A549 (cell line): Measurements from ENCODE around the gene SNX2. TPM values are rescaled to one million over a fixed set of nuclear protein-coding genes. Genes with fewer than 3 reads are reported as not detected.

ENCODE experiments used
- ATAC-seq, 2 experiments: fragments of 200-7000 bp in 1 of 2; fragments of >200 bp in 1 of 2; cut with Nextera tagmentation in 1 of 2; cut with Tn5 transposase in 1 of 2; 3 replicates each; pipeline versions ENCODE4 v1.8.0 to v1.9.1; 2018 to 2020; ENCODE audit warnings: mild to moderate bottlenecking in 1 of 2, moderate library complexity in 1 of 2
- CTCF ChIA-PET: fragments of 300-600 bp; sonication (Branson Sonifier 250); formaldehyde crosslinking; extraction: SDS; loops from one replicate; lab custom pipeline; 2021; ENCODE audit warnings: antibody characterized with exemption, inconsistent platforms; lab: Yijun Ruan, JAX
- POLR2A ChIA-PET: fragments of 350-600 bp; formaldehyde crosslinking; extraction: SDS; loops from one replicate; lab custom pipeline; 2021; ENCODE audit warnings: antibody characterized with exemption, inconsistent platforms; lab: Yijun Ruan, JAX
- DNase-seq, 2 experiments: peaks; one replicate each; pipeline versions ENCODE4 v3.0.0 to v3.0.0-alpha.2; 2011 to 2016; ENCODE audit warnings: low read depth in 1 of 2, low spot score in 1 of 2
- FAIRE-seq: peaks from 2 replicates; lab custom pipeline; 2011; peaks lifted over from hg19 to GRCh38; lab: Jason Lieb, UNC
- H3K27ac ChIP-seq, 2 experiments: fragments of >200 bp; sonication (Bioruptor Twin); formaldehyde crosslinking; 3 replicates each; pipeline ENCODE4 v1.5.1; 2016 to 2017
- H3K4me1 ChIP-seq: fragments of >200 bp; sonication (Bioruptor Twin); formaldehyde crosslinking; 3 replicates; pipeline ENCODE4 v1.6.1; 2016
- H3K4me2 ChIP-seq: fragments of >200 bp; sonication (Bioruptor Twin); formaldehyde crosslinking; 3 replicates; pipeline ENCODE4 v1.6.1; 2016
- H3K4me3 ChIP-seq: fragments of >200 bp; sonication (Bioruptor Twin); formaldehyde crosslinking; 3 replicates; pipeline ENCODE4 v1.5.1; 2016
- H3K9me3 ChIP-seq: fragments of >200 bp; sonication (Bioruptor Twin); formaldehyde crosslinking; 3 replicates; pipeline ENCODE4 v1.6.1; 2016
- BHLHE40 ChIP-seq: IDR thresholded peaks from 2 replicates; pipeline ENCODE4 v1.6.1; 2012; ENCODE audit warnings: low read depth, low read length, inconsistent platforms
- CBX2 ChIP-seq: fragments of 200-600 bp; sonication (generic); IDR thresholded peaks from 2 replicates; pipeline ENCODE4 v1.6.1; 2016; ENCODE audit warnings: low read depth, mild to moderate bottlenecking, borderline replicate concordance
- CHD4 ChIP-seq: fragments of 200-600 bp; sonication (generic); IDR thresholded peaks from 2 replicates; pipeline ENCODE4 v1.6.1; 2016; ENCODE audit warnings: antibody characterized with exemption, mild to moderate bottlenecking, borderline replicate concordance
- EHMT2 ChIP-seq: fragments of 200-600 bp; sonication (generic); IDR thresholded peaks from 2 replicates; pipeline ENCODE4 v1.6.1; 2016; ENCODE audit warnings: antibody characterized with exemption, low read depth, mild to moderate bottlenecking, moderate library complexity
- FOSB ChIP-seq: fragments of 250-450 bp; sonication (Bioruptor Pico); IDR thresholded peaks from 2 replicates; pipeline ENCODE4 v1.5.0; 2020; ENCODE audit warnings: mild to moderate bottlenecking, moderate library complexity
- FOSL2 ChIP-seq, 2 experiments: fragments of 450-650 bp in 1 of 2; fragments of >200 bp in 1 of 2; sonication (Bioruptor Twin) in 1 of 2; formaldehyde crosslinking; IDR thresholded peaks; 2 replicates each; pipeline versions ENCODE4 v1.5.0 to v1.6.1; 2016 to 2020; ENCODE audit warnings: mild to moderate bottlenecking in 1 of 2, moderate library complexity in 1 of 2
- GATA3 ChIP-seq: IDR thresholded peaks from 2 replicates; pipeline ENCODE4 v1.6.1; 2012; ENCODE audit warnings: borderline replicate concordance
- HOXA7 ChIP-seq: fragments of 250-450 bp; sonication (Bioruptor Pico); IDR thresholded peaks from 2 replicates; pipeline ENCODE4 v1.5.0; 2020; ENCODE audit warnings: mild to moderate bottlenecking, moderate library complexity
- JUN ChIP-seq, 2 experiments: fragments of >200 bp; sonication (Bioruptor Twin); formaldehyde crosslinking; IDR thresholded peaks; 2 replicates in 1 of 2; 3 replicates in 1 of 2; pipeline ENCODE4 v1.6.1; 2016 to 2017
- JUNB ChIP-seq: fragments of >200 bp; sonication (Bioruptor Twin); formaldehyde crosslinking; IDR thresholded peaks from 2 replicates; pipeline ENCODE4 v1.6.1; 2016
- KDM1A ChIP-seq: fragments of 200-600 bp; sonication (generic); IDR thresholded peaks from 2 replicates; pipeline ENCODE4 v1.6.1; 2016; ENCODE audit warnings: low read depth, mild to moderate bottlenecking
- MYC ChIP-seq: IDR thresholded peaks from 2 replicates; pipeline ENCODE4 v1.6.1; 2012; ENCODE audit warnings: mild to moderate bottlenecking, inconsistent platforms, low read length, improper control_type of control experiment, borderline replicate concordance
- NPAS2 ChIP-seq: fragments of 250-450 bp; sonication (Bioruptor Pico); IDR thresholded peaks from 2 replicates; pipeline ENCODE4 v1.8.0; 2022; ENCODE audit warnings: mild to moderate bottlenecking, moderate library complexity, borderline replicate concordance
- PBX3 ChIP-seq: IDR thresholded peaks from 2 replicates; pipeline ENCODE4 v1.6.1; 2012
- PHF8 ChIP-seq: fragments of 200-600 bp; sonication (generic); IDR thresholded peaks from 2 replicates; pipeline ENCODE4 v1.6.1; 2016; ENCODE audit warnings: low read depth, mild to moderate bottlenecking, antibody characterized with exemption, moderate library complexity, borderline replicate concordance
- POLR2AphosphoS2 ChIP-seq: conservative IDR thresholded peaks from 2 replicates; pipeline ENCODE4 v1.6.1; 2012; ENCODE audit warnings: low read length, improper control_type of control experiment, inconsistent platforms
- RAD21 ChIP-seq, 2 experiments: fragments of >200 bp in 1 of 2; sonication (Bioruptor Twin) in 1 of 2; formaldehyde crosslinking in 1 of 2; IDR thresholded peaks in 1 of 2; conservative IDR thresholded peaks in 1 of 2; 2 replicates in 1 of 2; 3 replicates in 1 of 2; pipeline ENCODE4 v1.6.1; 2012 to 2018; ENCODE audit warnings: inconsistent platforms in 1 of 2
- RFX5 ChIP-seq: fragments of 450-650 bp; IDR thresholded peaks from 2 replicates; pipeline ENCODE4 v1.7.1; 2014; ENCODE audit warnings: antibody characterized with exemption, mild to moderate bottlenecking, moderate library complexity
- SMC3 ChIP-seq: fragments of >200 bp; sonication (Bioruptor Twin); formaldehyde crosslinking; IDR thresholded peaks from 3 replicates; pipeline ENCODE4 v1.6.1; 2018; ENCODE audit warnings: inconsistent platforms
- SREBF2 ChIP-seq: fragments of 450-650 bp; IDR thresholded peaks from 2 replicates; pipeline ENCODE4 v1.6.1; 2014; ENCODE audit warnings: mild to moderate bottlenecking, moderate library complexity
- TFCP2L1 ChIP-seq: fragments of 250-450 bp; sonication (Bioruptor Pico); IDR thresholded peaks from 2 replicates; pipeline ENCODE4 v1.5.0; 2021; ENCODE audit warnings: mild to moderate bottlenecking
- ZC3H11A ChIP-seq: fragments of 450-650 bp; IDR thresholded peaks from 2 replicates; pipeline ENCODE4 v1.6.1; 2014; ENCODE audit warnings: antibody characterized with exemption, mild to moderate bottlenecking
- ZFP36 ChIP-seq: fragments of 450-650 bp; IDR thresholded peaks from 2 replicates; pipeline ENCODE4 v1.6.1; 2014; ENCODE audit warnings: borderline replicate concordance; ENCODE audit not compliant: partially characterized antibody
- ZSCAN20 ChIP-seq: fragments of 250-450 bp; sonication (Bioruptor Pico); IDR thresholded peaks from 2 replicates; pipeline ENCODE4 v1.8.0; 2022; ENCODE audit warnings: mild to moderate bottlenecking, moderate library complexity
- WGBS: methylation state at CpG from one replicate; pipeline ENCODE4 v1.1.6; 2017; ENCODE audit errors: missing lambda C conversion rate; 5-methylcytosine and 5-hydroxymethylcytosine counted together
- polyA plus RNA-seq, 4 experiments: library from polyadenylated mRNA; depleted of rRNA in 3 of 4; stranded (reverse); fragments of >200 nt; fragmentation: RNase III in 1 of 4; extraction: RNeasy Plus Mini Kit Qiagen cat#74134 plus additional on column Dnase treatment in 1 of 4; gene quantifications; 2 replicates in 3 of 4; 3 replicates in 1 of 4; pipeline ENCODE4 v1.2.3, GENCODE V29; 2011 to 2017
- TF ChIP-seq, protein P1 (sequence below): fragments of >200 bp; sonication (Bioruptor Twin); formaldehyde crosslinking; IDR thresholded peaks from 3 replicates; pipeline ENCODE4 v1.5.1; 2016

SNX2 gene
- polyA plus RNA-seq, 2 of the 4 experiments (the other 2 are of a cell fraction) = 52.9 to 60.6 TPM

DNA sequence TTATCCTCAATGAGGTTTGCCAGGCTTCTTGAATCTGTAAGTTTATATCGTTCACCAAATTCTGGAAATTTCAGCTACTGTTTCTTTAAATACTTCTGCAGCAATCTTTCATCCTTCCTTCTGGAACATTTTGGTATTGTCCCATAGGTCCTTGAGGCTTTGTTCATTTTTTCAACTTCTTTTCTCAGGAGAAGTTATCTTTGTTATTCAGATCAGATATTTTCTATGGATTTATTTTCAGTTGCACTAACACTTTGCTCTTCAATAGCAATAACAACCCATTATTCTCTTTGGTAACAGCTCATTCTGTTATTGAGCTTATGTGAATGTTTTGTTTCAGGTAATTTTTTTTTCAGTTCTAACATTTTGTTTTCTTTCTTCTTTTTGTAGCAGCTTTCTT is 13.5 kb downstream of the SNX2 start:
- 91% methylated on average over 1 of the region's 1 CpG for WGBS
- ATAC-seq (no peak), DNase-seq (no peak), FAIRE-seq (no peak)
- Histone ChIP-seq H3K4me1 (no peaks in the 10 kb centered on the region), H3K9me3 (peaks cover 4% of the 10 kb centered on the region; the same call in 1 of the 3 replicates), H3K4me2 (no peak overlapping the region), H3K4me3 (no peak overlapping the region)
- ChIA-PET POLR2A (no interaction called here), CTCF (interaction anchor here (0.8 to 2.0 kb wide), 2 partner anchors 13 to 18 kb away, joined by 4 read pairs; partner anchors contain the start of gene SNX2)
- TF ChIP-seq RAD21 (conservative IDR thresholded peaks at IDR 0.05 in 1 of 2, IDR thresholded peaks at IDR 0.05 in 1 of 2) (no peak), FOSB (no peak), JUN (IDR thresholded peaks at IDR 0.05) (no peak), RFX5 (no peak), MYC (no peak), TFCP2L1 (CRISPR knock-in tag) (no peak), CHD4 (no peak), ZC3H11A (no peak), HOXA7 (CRISPR knock-in tag) (no peak), CBX2 (no peak), FOSL2 (IDR thresholded peaks at IDR 0.05) (no peak), FOSL2 (CRISPR knock-in tag; IDR thresholded peaks at IDR 0.05) (no peak)
- TF ChIP-seq, protein P1, sequence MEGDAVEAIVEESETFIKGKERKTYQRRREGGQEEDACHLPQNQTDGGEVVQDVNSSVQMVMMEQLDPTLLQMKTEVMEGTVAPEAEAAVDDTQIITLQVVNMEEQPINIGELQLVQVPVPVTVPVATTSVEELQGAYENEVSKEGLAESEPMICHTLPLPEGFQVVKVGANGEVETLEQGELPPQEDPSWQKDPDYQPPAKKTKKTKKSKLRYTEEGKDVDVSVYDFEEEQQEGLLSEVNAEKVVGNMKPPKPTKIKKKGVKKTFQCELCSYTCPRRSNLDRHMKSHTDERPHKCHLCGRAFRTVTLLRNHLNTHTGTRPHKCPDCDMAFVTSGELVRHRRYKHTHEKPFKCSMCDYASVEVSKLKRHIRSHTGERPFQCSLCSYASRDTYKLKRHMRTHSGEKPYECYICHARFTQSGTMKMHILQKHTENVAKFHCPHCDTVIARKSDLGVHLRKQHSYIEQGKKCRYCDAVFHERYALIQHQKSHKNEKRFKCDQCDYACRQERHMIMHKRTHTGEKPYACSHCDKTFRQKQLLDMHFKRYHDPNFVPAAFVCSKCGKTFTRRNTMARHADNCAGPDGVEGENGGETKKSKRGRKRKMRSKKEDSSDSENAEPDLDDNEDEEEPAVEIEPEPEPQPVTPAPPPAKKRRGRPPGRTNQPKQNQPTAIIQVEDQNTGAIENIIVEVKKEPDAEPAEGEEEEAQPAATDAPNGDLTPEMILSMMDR = no peak
- TF ChIP-seq, all 56 proteins: peak for 0
- H3K27ac ChIP-seq = no peak overlapping the region

DNA sequence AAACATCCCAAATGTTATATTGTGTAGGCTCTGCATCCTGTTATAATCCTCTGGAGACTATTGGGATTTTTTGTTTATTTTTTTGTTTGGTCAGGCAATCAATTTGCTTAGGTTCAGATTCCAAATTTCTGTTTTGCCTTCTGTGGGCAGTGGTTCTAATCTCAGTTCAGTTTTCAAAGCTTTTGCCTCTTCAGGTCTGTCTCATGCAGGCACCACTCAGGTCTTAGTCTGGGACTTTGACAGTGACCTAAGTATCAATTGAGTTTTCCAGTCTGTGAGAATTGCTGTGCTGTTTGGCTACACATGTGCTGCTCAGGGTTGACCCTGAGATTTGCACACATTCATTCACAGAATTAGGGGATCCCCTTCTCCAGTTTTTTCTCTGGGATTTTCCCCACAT is 14.1 kb downstream of the SNX2 start:
- Histone ChIP-seq H3K4me3 (no peak overlapping the region), H3K9me3 (peaks cover 4% of the 10 kb centered on the region; the same call in 1 of the 3 replicates), H3K4me2 (no peak overlapping the region), H3K4me1 (no peaks in the 10 kb centered on the region), H3K27ac (no peak overlapping the region)
- TF ChIP-seq PBX3 (no peak), POLR2AphosphoS2 (no peak), BHLHE40 (no peak), JUN (IDR thresholded peaks at IDR 0.05) (no peak), KDM1A (no peak), NPAS2 (CRISPR knock-in tag) (no peak), SMC3 (no peak)
- no peak for DNase-seq
- no peak for FAIRE-seq
- POLR2A ChIA-PET = no interaction called here
- no peak for ATAC-seq
- CTCF ChIA-PET = interaction anchor here (2.0 kb wide), 1 partner anchor 17 kb away, joined by 4 read pairs; no protein-coding TSS in a partner anchor

DNA sequence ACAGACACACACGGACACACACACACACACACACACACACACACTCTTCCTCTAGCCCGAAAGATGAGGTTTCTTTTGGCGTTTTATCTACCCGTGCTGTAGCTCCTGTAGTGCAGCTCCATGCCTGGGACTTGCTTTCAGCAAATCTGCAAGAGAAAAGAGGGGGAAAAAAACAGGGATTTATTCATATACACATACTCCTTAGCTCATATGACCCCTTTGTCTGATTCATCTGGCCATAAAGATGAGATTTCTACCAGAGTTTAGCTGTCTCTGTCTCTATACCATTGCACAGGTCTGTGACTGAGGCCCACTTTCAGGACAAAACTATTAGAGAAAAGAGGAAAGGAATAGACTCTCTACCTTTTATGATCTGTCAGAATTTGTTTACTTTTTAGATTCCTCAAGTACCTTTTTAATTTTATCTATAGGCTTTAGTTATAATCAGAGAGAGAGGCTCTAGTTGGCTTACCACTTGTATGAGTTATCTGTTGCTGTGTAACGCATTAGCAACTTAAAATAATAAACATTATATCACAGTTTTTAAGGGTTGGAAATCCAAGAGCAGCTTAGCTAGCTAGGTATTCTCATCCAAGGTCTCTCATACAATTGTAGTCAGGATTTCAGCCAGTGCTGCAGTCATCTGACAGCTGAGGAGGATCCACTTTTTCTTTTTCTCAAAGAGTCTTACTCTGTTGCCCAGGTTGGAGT is 14.7 kb downstream of the SNX2 start:
- no peak overlapping the region for H3K4me3 ChIP-seq
- WGBS = 83% methylated on average over 5 of the region's 5 CpGs
- DNase-seq = no peak
- no peak overlapping the region for H3K4me2 ChIP-seq
- no peak for FAIRE-seq
- no peak overlapping the region for H3K27ac ChIP-seq
- ATAC-seq = no peak
- no peaks in the 10 kb centered on the region for H3K4me1 ChIP-seq
- ChIA-PET POLR2A (no interaction called here), CTCF (interaction anchor here (2.0 kb wide), 1 partner anchor 16 kb away, joined by 4 read pairs; no protein-coding TSS in a partner anchor)
- peaks cover 4% of the 10 kb centered on the region; the same call in 1 of the 3 replicates for H3K9me3 ChIP-seq
- TF ChIP-seq EHMT2 = no peak
- TF ChIP-seq ZFP36 = no peak
- no peak for TF ChIP-seq JUNB
- TF ChIP-seq TFCP2L1 (CRISPR knock-in tag) = no peak
- TF ChIP-seq PHF8 = no peak
- TF ChIP-seq, protein P1 = no peak
- TF ChIP-seq RAD21 (conservative IDR thresholded peaks at IDR 0.05 in 1 of 2, IDR thresholded peaks at IDR 0.05 in 1 of 2) = no peak
- TF ChIP-seq ZSCAN20 (CRISPR knock-in tag) = no peak
- TF ChIP-seq SREBF2 = no peak
- TF ChIP-seq MYC = no peak
- TF ChIP-seq GATA3 = no peak
